K562 (cell line): ENCODE results near the gene LIPT1. TPM values are rescaled to one million over a fixed set of nuclear protein-coding genes. Genes with fewer than 3 reads are reported as not detected.

Experiments
- ARID1B ChIP-seq: fragments of 450-650 bp; IDR thresholded peaks from 2 replicates; pipeline ENCODE4 v1.6.1; 2016; ENCODE audit warnings: antibody characterized with exemption, mild to moderate bottlenecking, inconsistent platforms
- CTCF ChIP-seq, 3 experiments: IDR thresholded peaks in 2 of 3; conservative IDR thresholded peaks in 1 of 3; 2 replicates each; pipeline ENCODE4 v1.5.1; 2011 to 2012; ENCODE audit warnings: low read length in 3 of 3, mild to moderate bottlenecking in 3 of 3, control low read depth in 2 of 3, improper control_type of control experiment in 1 of 3, inconsistent platforms in 1 of 3, low read depth in 1 of 3, mixed read lengths in 1 of 3, moderate library complexity in 1 of 3; ENCODE audit not compliant: insufficient read depth in 2 of 3
- GATA2 ChIP-seq: sonication (generic); formaldehyde crosslinking; IDR thresholded peaks from 2 replicates; pipeline ENCODE4 v1.4.0; 2020; ENCODE audit warnings: mild to moderate bottlenecking, missing genetic modification reagents
- GATAD2B ChIP-seq: fragments of 450-650 bp; IDR thresholded peaks from 2 replicates; pipeline ENCODE4 v1.6.1; 2017; ENCODE audit warnings: mild to moderate bottlenecking, borderline replicate concordance
- JUND ChIP-seq, 2 experiments: IDR thresholded peaks; 2 replicates in 1 of 2; 3 replicates in 1 of 2; pipeline ENCODE4 v1.6.1; 2011; ENCODE audit warnings: borderline replicate concordance in 2 of 2, low read depth in 2 of 2, low read length in 2 of 2, improper control_type of control experiment in 1 of 2, missing biosample characterization in 1 of 2, missing genetic modification characterization in 1 of 2, missing genetic modification reagents in 1 of 2
- KLF13 ChIP-seq: fragments of 450-650 bp; IDR thresholded peaks from 2 replicates; pipeline ENCODE4 v1.6.1; 2016; ENCODE audit warnings: missing genetic modification characterization, low read depth, mild to moderate bottlenecking, missing compliant biosample characterization, moderate library complexity, borderline replicate concordance
- NR2C1 ChIP-seq, 2 experiments: fragments of 450-650 bp; IDR thresholded peaks; 2 replicates each; pipeline ENCODE4 v1.6.1; 2017; ENCODE audit warnings: mild to moderate bottlenecking in 2 of 2, antibody characterized with exemption in 1 of 2, inconsistent platforms in 1 of 2, missing compliant biosample characterization in 1 of 2, missing genetic modification characterization in 1 of 2
- TRIM28 ChIP-seq: fragments of 450-650 bp; IDR thresholded peaks from 2 replicates; pipeline ENCODE4 v1.6.1; 2017
- polyA plus RNA-seq, 8 experiments: library from polyadenylated mRNA; depleted of rRNA in 4 of 8; stranded (reverse) in 5 of 8; unstranded in 3 of 8; fragments of >200 nt; fragmentation: Nextera tagmentation in 2 of 8; fragmentation: Illumina TruSeq in 1 of 8; extraction: Ambion mirVana in 2 of 8; extraction: Trizol in 1 of 8; gene quantifications; 2 replicates each; pipeline versions ENCODE4 v1.2.1 to v1.2.3, GENCODE V29; 2011 to 2014; ENCODE audit warnings: inconsistent platforms in 1 of 8, missing spikeins in 1 of 8
- total RNA-seq, 7 experiments: library from RNA; depleted of rRNA in 6 of 7; stranded (reverse); fragments of >200 nt in 6 of 7; fragmentation: Illumina TruSeq in 2 of 7; extraction: Trizol in 2 of 7; gene quantifications; 2 replicates each; pipeline versions ENCODE4 v1.2.1 to v1.2.3, GENCODE V29; 2011 to 2021; ENCODE audit warnings: low replicate concordance in 1 of 7
- TF ChIP-seq, protein P1 (sequence below): fragments of 250-450 bp; sonication (Bioruptor Pico); IDR thresholded peaks from 2 replicates; pipeline ENCODE4 v1.4.0; 2020; ENCODE audit warnings: mild to moderate bottlenecking, moderate library complexity
- TF ChIP-seq, protein P2 (sequence below), 3 experiments: fragments of 200-800 bp in 1 of 3; fragments of 250-450 bp in 1 of 3; fragments of 450-650 bp in 1 of 3; sonication (Bioruptor Pico) in 1 of 3; sonication (Bioruptor generic) in 1 of 3; formaldehyde crosslinking in 1 of 3; IDR thresholded peaks; 2 replicates each; pipeline versions ENCODE4 v1.6.1 to v1.8.0; 2016 to 2022; ENCODE audit warnings: mild to moderate bottlenecking in 2 of 3, missing genetic modification characterization in 2 of 3, missing compliant biosample characterization in 1 of 3, moderate library complexity in 1 of 3

Gene LIPT1
- total and polyA plus RNA-seq, 9 of the 15 experiments (the other 6 are each of a cell fraction or from before 2014, with no cell fraction given): 6.4 to 18.3 (median 11.6) TPM

DNA sequence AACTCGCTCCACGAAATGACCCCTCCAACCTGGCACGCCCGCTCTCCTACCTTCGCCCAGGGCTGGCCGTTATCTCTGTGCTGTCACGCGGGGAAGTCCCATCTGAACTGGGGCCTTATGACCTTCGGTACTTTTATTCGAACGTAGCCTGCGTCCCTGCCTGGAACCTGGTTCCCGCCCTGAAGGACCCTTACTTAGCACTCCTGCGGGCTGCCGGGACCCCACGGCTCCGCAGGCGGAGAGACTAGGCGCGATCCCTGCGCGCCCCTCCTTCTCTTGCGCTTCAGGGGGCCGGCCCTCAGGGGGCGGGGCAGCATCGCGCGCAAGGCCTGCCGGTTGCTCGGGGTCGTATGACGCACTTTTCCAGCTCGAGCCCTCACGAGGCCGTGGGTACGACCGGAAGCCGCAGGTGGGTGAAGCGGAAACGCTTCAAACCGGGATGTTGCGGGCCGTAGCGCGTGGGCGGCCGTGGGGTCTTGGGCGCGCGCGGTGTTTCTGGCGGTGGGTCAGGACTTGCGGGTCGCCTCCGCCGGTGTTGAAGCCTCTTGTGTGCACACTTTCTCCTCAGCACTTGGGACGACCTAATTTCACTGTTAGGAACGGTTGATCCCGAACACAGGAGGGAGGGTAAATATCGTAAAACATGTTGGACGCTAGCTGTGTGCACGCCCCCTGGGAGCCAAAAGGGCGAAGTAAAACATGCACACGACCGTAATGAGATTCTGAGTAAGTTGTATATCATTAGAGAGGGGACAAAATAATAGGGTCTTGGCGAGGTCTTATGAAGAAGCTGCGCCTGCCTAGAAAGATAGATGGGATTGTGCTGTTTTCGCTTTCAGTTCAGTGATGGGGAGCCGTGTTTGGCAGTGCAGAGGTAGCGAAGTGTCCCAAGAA lies at the start of gene LIPT1, which contains the start of gene TSGA10 (continued):
- TF ChIP-seq CTCF (IDR thresholded peaks at IDR 0.05 in 2 of 3, conservative IDR thresholded peaks at IDR 0.05 in 1 of 3; ENCODE audit: insufficient read depth in 2 of 3, low read depth in 1 of 3, low read length in 3 of 3): peak; percentile 11 to 38 (median 27); a peak in 2 of 6 replicates
- TF ChIP-seq, protein P1, sequence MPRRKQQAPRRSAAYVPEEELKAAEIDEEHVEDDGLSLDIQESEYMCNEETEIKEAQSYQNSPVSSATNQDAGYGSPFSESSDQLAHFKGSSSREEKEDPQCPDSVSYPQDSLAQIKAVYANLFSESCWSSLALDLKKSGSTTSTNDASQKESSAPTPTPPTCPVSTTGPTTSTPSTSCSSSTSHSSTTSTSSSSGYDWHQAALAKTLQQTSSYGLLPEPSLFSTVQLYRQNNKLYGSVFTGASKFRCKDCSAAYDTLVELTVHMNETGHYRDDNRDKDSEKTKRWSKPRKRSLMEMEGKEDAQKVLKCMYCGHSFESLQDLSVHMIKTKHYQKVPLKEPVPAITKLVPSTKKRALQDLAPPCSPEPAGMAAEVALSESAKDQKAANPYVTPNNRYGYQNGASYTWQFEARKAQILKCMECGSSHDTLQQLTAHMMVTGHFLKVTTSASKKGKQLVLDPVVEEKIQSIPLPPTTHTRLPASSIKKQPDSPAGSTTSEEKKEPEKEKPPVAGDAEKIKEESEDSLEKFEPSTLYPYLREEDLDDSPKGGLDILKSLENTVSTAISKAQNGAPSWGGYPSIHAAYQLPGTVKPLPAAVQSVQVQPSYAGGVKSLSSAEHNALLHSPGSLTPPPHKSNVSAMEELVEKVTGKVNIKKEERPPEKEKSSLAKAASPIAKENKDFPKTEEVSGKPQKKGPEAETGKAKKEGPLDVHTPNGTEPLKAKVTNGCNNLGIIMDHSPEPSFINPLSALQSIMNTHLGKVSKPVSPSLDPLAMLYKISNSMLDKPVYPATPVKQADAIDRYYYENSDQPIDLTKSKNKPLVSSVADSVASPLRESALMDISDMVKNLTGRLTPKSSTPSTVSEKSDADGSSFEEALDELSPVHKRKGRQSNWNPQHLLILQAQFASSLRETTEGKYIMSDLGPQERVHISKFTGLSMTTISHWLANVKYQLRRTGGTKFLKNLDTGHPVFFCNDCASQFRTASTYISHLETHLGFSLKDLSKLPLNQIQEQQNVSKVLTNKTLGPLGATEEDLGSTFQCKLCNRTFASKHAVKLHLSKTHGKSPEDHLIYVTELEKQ (CRISPR knock-in tag): no peak
- TF ChIP-seq KLF13 (tag): peak; percentile 85; the same call in 1 of the 2 replicates
- TF ChIP-seq, protein P2, sequence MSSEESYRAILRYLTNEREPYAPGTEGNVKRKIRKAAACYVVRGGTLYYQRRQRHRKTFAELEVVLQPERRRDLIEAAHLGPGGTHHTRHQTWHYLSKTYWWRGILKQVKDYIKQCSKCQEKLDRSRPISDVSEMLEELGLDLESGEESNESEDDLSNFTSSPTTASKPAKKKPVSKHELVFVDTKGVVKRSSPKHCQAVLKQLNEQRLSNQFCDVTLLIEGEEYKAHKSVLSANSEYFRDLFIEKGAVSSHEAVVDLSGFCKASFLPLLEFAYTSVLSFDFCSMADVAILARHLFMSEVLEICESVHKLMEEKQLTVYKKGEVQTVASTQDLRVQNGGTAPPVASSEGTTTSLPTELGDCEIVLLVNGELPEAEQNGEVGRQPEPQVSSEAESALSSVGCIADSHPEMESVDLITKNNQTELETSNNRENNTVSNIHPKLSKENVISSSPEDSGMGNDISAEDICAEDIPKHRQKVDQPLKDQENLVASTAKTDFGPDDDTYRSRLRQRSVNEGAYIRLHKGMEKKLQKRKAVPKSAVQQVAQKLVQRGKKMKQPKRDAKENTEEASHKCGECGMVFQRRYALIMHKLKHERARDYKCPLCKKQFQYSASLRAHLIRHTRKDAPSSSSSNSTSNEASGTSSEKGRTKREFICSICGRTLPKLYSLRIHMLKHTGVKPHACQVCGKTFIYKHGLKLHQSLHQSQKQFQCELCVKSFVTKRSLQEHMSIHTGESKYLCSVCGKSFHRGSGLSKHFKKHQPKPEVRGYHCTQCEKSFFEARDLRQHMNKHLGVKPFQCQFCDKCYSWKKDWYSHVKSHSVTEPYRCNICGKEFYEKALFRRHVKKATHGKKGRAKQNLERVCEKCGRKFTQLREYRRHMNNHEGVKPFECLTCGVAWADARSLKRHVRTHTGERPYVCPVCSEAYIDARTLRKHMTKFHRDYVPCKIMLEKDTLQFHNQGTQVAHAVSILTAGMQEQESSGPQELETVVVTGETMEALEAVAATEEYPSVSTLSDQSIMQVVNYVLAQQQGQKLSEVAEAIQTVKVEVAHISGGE (CRISPR knock-in tag; IDR thresholded peaks at IDR 0.05): peak; percentile 45 to 93 (median 61); a peak in 4 of 6 replicates
- TF ChIP-seq GATAD2B: peak; percentile 50; the same call in 1 of the 2 replicates
- peak; percentile 74 for TF ChIP-seq ARID1B
- TF ChIP-seq TRIM28: peak; percentile 28; the same call in 1 of the 2 replicates
- peak; percentile 77 for TF ChIP-seq JUND (IDR thresholded peaks at IDR 0.05; ENCODE audit: borderline replicate concordance, low read depth, low read length)
- peak; percentile 54; the same call in 1 of the 3 replicates for TF ChIP-seq JUND (tag; IDR thresholded peaks at IDR 0.05; ENCODE audit: borderline replicate concordance, low read depth, low read length)
- no peak for TF ChIP-seq GATA2 (CRISPR knock-in tag)
- peak; percentile 69 for TF ChIP-seq NR2C1 (IDR thresholded peaks at IDR 0.05)
- TF ChIP-seq NR2C1 (tag; IDR thresholded peaks at IDR 0.05): peak; percentile 78
- TF ChIP-seq, all 486 proteins: peak for 155
